Activated T-helper 2 cell treated with anti-CD3 and anti-CD28 coated beads, Interferon-gamma antibody, Interleukin-2, Interleukin-4, amounts not matched to agents 10 μg/mL and 5 μg/mL and 100 μg/mL, durations not matched to agents 14 hours and 24 hours and 36 hours (primary cell): Measurements from ENCODE around the gene CDKN1B. TPM values are rescaled to one million over a fixed set of nuclear protein-coding genes. Genes with fewer than 3 reads are reported as not detected.
"Not testable (repeated sequence)": the region's sequence is repeated elsewhere in the genome, so short reads cannot be mapped to it uniquely, and the experiment has no call there.

Experiments
- DNase-seq: peaks from one replicate; pipeline ENCODE4 v3.0.0; 2021; ENCODE audit warnings: low spot score
- H3K27ac Mint-ChIP-seq: one replicate; pipeline ENCODE4 v1.8.0; 2021; ENCODE audit warnings: mixed read lengths
- H3K27me3 Mint-ChIP-seq: one replicate; pipeline ENCODE4 v1.8.0; 2021; ENCODE audit warnings: low read depth, mixed read lengths
- H3K36me3 Mint-ChIP-seq: one replicate; pipeline ENCODE4 v1.8.0; 2021; ENCODE audit warnings: low read depth, mixed read lengths
- H3K4me1 Mint-ChIP-seq: one replicate; pipeline ENCODE4 v1.8.0; 2021; ENCODE audit warnings: low read depth, mixed read lengths
- H3K4me3 Mint-ChIP-seq: one replicate; pipeline ENCODE4 v1.8.0; 2021; ENCODE audit warnings: low read depth, mild to moderate bottlenecking, moderate library complexity, mixed read lengths
- H3K9me3 Mint-ChIP-seq: one replicate; pipeline ENCODE4 v1.8.0; 2021; ENCODE audit warnings: mixed read lengths
- intact Hi-C: fragments of 100-400 bp; cut with micrococcal nuclease; formaldehyde crosslinking; loops from one replicate; pipeline ENCODE4 v1.15.1; 2023
- total RNA-seq: library from RNA; stranded (reverse); gene quantifications from 2 replicates; pipeline ENCODE4 v1.2.3, GENCODE V29; 2022

Gene CDKN1B
- total RNA-seq, 1 donor from 2014 or later, result 53.4 TPM

- no peak for DNase-seq
- H3K4me1 Mint-ChIP-seq, result peaks cover 56% of the 10 kb centered on the region
- no peaks in the 10 kb centered on the region for H3K9me3 Mint-ChIP-seq
- peaks cover 30% of the 10 kb centered on the region for H3K36me3 Mint-ChIP-seq
- H3K27me3 Mint-ChIP-seq, result no peaks in the 10 kb centered on the region
- intact Hi-C loops, result no loop called here
- H3K4me3 Mint-ChIP-seq, result no peak overlapping the region
- H3K27ac Mint-ChIP-seq, result peak overlapping the region; percentile 91
Measured at GRCh38 chr12:12734054-12734453, 16.9 kb downstream of the CDKN1B start.

GRCh38 chr12:12734561-12735071 is 17.4 kb downstream of the CDKN1B start:
- Mint-ChIP-seq H3K27ac (peak overlapping the region; percentile 91), H3K4me1 (peaks cover 56% of the 10 kb centered on the region), H3K27me3 (no peaks in the 10 kb centered on the region), H3K36me3 (peaks cover 30% of the 10 kb centered on the region), H3K4me3 (peak overlapping the region; percentile 5), H3K9me3 (no peaks in the 10 kb centered on the region)
- intact Hi-C loops, result no loop called here
- DNase-seq, result no peak

- H3K4me1 Mint-ChIP-seq, result peaks cover 50% of the 10 kb centered on the region
- peak overlapping the region; percentile 28 for H3K4me3 Mint-ChIP-seq
- H3K27ac Mint-ChIP-seq, result peak overlapping the region; percentile 91
- peaks cover 24% of the 10 kb centered on the region for H3K36me3 Mint-ChIP-seq
- H3K9me3 Mint-ChIP-seq, result no peaks in the 10 kb centered on the region
- H3K27me3 Mint-ChIP-seq, result no peaks in the 10 kb centered on the region
- no peak for DNase-seq
- intact Hi-C loops, result no loop called here
Measured at GRCh38 chr12:12735301-12735700, 18.1 kb downstream of the CDKN1B start.

GRCh38 chr12:12736759-12737676 is 19.9 kb downstream of the CDKN1B start:
- Mint-ChIP-seq H3K4me1 (peaks cover 54% of the 10 kb centered on the region), H3K36me3 (peaks cover 25% of the 10 kb centered on the region), H3K4me3 (peak overlapping the region; percentile 61), H3K9me3 (no peaks in the 10 kb centered on the region), H3K27ac (peak overlapping the region; percentile 92), H3K27me3 (no peaks in the 10 kb centered on the region)
- peak; percentile 61 for DNase-seq
- intact Hi-C loops, result loop anchor here (1.0 kb wide), 2 partner anchors 9 to 12 kb away; no protein-coding TSS in a partner anchor

- H3K4me3 Mint-ChIP-seq, H3K27me3 Mint-ChIP-seq, H3K27ac Mint-ChIP-seq, H3K9me3 Mint-ChIP-seq, DNase-seq, intact Hi-C loops: not testable (repeated sequence)
- peaks cover 56% of the 10 kb centered on the region for H3K4me1 Mint-ChIP-seq
- peaks cover 28% of the 10 kb centered on the region for H3K36me3 Mint-ChIP-seq
Measured at GRCh38 chr12:12738152-12738551, 21.0 kb downstream of the CDKN1B start.

- no peaks in the 10 kb centered on the region for H3K27me3 Mint-ChIP-seq
Measured at GRCh38 chr12:12741660-12742059, 24.5 kb downstream of the CDKN1B start.

GRCh38 chr12:12744546-12745305 is 27.6 kb downstream of the CDKN1B start:
- Mint-ChIP-seq H3K4me1 (peaks cover 22% of the 10 kb centered on the region), H3K27me3 (no peaks in the 10 kb centered on the region), H3K4me3 (no peak overlapping the region), H3K27ac (no peak overlapping the region), H3K9me3 (no peaks in the 10 kb centered on the region), H3K36me3 (peaks cover 39% of the 10 kb centered on the region)
- DNase-seq, result no peak
- intact Hi-C loops, result no loop called here

More at GRCh38 chr12:12741660-12742059, 24.5 kb downstream of the CDKN1B start:
- intact Hi-C loops, result no loop called here
- peak overlapping the region; percentile 24 for H3K27ac Mint-ChIP-seq
- no peaks in the 10 kb centered on the region for H3K9me3 Mint-ChIP-seq
- DNase-seq, result no peak
- peaks cover 34% of the 10 kb centered on the region for H3K36me3 Mint-ChIP-seq
- H3K4me3 Mint-ChIP-seq, result no peak overlapping the region
- H3K4me1 Mint-ChIP-seq, result peaks cover 42% of the 10 kb centered on the region

- no peak for DNase-seq
- H3K4me1 Mint-ChIP-seq, result peaks cover 20% of the 10 kb centered on the region
- intact Hi-C loops, result no loop called here
- peaks cover 40% of the 10 kb centered on the region for H3K36me3 Mint-ChIP-seq
- H3K27ac Mint-ChIP-seq, result no peak overlapping the region
- no peaks in the 10 kb centered on the region for H3K9me3 Mint-ChIP-seq
- no peak overlapping the region for H3K4me3 Mint-ChIP-seq
- H3K27me3 Mint-ChIP-seq, result no peaks in the 10 kb centered on the region
Measured at GRCh38 chr12:12745576-12746211, 28.5 kb downstream of the CDKN1B start.

GRCh38 chr12:12747278-12747677 is 30.1 kb downstream of the CDKN1B start:
- Mint-ChIP-seq H3K4me1 (peaks cover 10% of the 10 kb centered on the region), H3K27ac (no peak overlapping the region), H3K9me3 (no peaks in the 10 kb centered on the region), H3K4me3 (no peak overlapping the region), H3K36me3 (peaks cover 50% of the 10 kb centered on the region), H3K27me3 (no peaks in the 10 kb centered on the region)
- DNase-seq, result no peak
- intact Hi-C loops, result no loop called here

GRCh38 chr12:12748044-12748443 is 30.9 kb downstream of the CDKN1B start:
- no peak overlapping the region for H3K4me3 Mint-ChIP-seq
- H3K4me1 Mint-ChIP-seq, result peaks cover 7% of the 10 kb centered on the region
- no peaks in the 10 kb centered on the region for H3K9me3 Mint-ChIP-seq
- H3K27me3 Mint-ChIP-seq, result no peaks in the 10 kb centered on the region
- DNase-seq, result no peak
- H3K36me3 Mint-ChIP-seq, result peaks cover 54% of the 10 kb centered on the region
- intact Hi-C loops, result no loop called here
- no peak overlapping the region for H3K27ac Mint-ChIP-seq

- intact Hi-C loops, result no loop called here
- DNase-seq, result no peak
- Mint-ChIP-seq H3K9me3 (no peaks in the 10 kb centered on the region), H3K4me1 (peaks cover 5% of the 10 kb centered on the region), H3K36me3 (peaks cover 46% of the 10 kb centered on the region), H3K27me3 (no peaks in the 10 kb centered on the region), H3K27ac (no peak overlapping the region), H3K4me3 (no peak overlapping the region)
Measured at GRCh38 chr12:12749433-12749832, 32.3 kb downstream of the CDKN1B start.

GRCh38 chr12:12755923-12756322 is 38.8 kb downstream of the CDKN1B start:
- H3K27me3 Mint-ChIP-seq, result no peaks in the 10 kb centered on the region
- peaks cover 39% of the 10 kb centered on the region for H3K36me3 Mint-ChIP-seq
- no peak overlapping the region for H3K4me3 Mint-ChIP-seq
- H3K27ac Mint-ChIP-seq, result no peak overlapping the region
- no peaks in the 10 kb centered on the region for H3K9me3 Mint-ChIP-seq
- DNase-seq, result no peak
- intact Hi-C loops, result no loop called here
- H3K4me1 Mint-ChIP-seq, result peaks cover 7% of the 10 kb centered on the region
